CD4-positive, alpha-beta T cell treated with Interferon gamma for 1 hour (primary cell): ENCODE data around the gene LDHD.

Source experiments
- DNase-seq: peaks from one replicate; pipeline ENCODE4 v3.0.0-alpha.2; 2020

The LDHD gene

DNA sequence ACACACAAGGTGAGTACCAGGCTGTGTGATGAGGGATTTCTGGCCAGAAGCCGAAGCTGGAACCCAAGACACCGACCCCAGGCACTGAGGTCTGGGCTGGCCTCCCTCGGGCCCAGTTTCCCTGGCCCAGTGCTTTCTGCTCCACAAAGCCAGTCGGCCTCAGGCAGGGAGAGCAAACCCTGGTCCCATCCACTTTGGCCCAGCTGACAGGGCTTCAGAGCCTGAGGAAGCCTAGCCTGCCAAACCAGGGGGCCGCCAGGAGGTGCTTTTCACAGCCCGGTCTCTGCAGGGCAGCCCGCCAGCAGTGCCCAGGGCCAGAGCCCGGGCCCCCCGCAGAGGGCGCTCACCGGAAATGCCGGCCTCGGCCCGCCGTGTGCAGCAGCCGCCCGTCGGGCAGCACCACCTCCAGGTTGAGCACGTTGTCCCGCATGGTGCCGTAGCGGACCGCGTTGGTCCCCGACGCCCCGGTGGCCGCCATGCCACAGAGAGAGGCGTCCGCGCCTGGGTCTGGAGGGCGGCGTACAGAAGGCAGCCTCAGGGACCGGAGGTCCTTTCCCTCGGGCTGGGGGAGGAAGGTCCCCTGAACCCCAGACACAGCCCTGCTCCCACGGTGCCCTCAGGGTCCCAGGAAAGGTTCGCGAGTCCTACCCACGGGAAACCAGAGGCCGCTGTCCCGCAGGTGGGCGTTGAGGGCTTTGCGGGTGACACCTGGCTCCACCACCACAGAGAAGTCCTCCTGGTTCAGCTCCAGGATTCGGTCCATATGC is 2.2 kb downstream of the LDHD start:
- DNase-seq: no peak

- DNase-seq: no peak
Measured at GRCh38 chr16:75113541-75114121, 2.9 kb downstream of the LDHD start.

DNA sequence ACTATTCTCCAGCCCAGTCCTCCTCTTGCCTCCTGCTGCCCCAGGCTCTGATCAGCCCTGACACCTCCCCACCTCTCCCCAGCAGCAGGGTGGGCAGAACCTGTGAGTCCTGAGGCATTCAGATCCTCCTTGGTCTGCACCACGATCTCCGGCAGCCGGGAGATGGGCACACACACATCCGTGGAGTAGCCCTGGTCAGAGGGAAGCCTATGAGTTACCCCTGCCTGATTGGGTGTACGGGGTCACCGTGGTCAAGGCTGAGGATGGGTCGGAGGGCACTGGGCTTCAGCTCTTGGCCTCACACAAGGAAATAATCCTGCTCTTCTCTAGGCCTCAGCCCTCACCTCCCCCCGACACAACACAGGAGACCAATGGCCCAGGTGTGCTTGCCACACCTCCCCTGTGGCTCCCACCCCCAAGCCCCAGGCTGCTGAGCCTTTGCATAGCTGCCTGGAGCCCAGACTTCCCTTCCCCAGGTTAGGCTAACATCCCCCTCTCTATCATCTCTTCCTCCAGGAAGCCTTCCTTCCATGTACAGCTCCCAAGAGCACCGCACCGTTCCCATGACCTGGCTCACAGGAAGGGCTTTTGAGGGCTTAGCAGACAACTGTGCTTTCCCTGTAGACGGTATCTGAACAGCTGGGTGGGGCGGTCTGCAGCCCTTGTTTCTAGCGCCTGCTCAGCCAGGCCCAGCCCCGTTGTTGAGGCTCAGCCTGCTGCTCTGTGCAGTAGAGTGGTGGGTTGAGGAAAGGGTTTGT is 3.7 kb downstream of the LDHD start:
- DNase-seq: no peak

DNA sequence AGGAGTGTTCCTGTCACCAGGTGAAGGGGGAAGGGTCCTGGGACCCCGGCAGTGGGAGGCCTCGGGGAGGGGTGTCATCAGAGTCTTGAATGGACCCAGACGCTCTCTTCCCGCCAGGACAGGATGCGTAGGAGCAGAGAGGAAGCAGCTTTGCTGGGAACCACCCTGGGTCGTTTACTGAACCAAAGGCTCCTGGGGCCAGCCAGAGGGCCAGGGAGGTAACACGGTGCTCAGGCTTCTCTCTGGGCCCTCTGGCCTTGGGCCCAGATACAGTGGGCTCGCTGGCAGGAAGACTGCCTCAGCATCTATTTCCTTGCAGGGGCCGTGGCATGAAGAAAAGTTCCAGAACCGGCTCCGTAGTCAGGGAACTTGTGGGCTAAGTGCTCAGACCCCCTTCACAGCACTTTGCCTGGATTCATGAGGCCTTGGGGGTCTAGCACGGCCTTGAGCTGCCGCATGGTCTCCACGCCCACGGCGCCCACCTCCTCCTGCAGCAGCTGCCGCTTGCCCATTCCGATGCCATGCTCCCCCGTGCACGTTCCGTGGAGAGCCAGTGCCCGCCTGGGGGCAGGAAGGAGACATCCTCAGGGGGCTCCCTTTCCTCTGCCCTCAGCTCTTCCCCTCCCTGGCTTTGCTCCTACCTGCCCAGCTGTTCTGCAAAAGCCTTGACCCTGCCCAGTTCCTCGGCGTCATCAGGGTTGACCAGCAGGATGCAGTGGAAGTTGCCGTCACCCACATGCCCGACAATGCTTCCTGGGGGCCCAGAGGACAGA is 4.4 kb downstream of the LDHD start:
- no peak for DNase-seq

- DNase-seq: no peak
Measured at GRCh38 chr16:75111514-75111940, 5.1 kb downstream of the LDHD start.

GRCh38 chr16:75110637-75111513 is 5.7 kb downstream of the LDHD start:
- DNase-seq: peak; percentile 78

GRCh38 chr16:75109732-75110243 is 6.8 kb downstream of the LDHD start:
- no peak for DNase-seq

GRCh38 chr16:75108792-75109731 is 7.5 kb downstream of the LDHD start:
- DNase-seq: peak; percentile 58

DNA sequence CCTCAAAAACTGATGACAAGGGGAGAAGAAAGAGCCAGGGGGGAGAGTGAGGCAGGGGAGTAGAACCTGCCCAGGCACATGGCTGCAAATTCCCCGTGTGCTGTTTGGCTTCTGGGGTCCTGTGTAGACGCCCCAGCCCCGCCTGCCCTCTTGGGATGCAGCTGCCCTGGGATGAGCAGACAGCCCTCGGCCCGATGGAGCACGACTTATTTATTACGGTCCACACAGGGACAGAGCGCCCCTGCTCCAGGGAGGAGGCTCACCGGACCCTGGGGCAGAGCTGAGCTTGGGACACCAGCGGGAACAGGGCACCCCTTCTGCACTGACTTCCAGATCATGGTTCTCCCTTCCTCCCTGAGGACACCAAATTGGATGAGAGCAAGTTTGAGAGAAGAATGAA is 9.1 kb downstream of the LDHD start:
- no peak for DNase-seq

- no peak for DNase-seq
Measured at GRCh38 chr16:75106351-75107274, 10.0 kb downstream of the LDHD start.

DNA sequence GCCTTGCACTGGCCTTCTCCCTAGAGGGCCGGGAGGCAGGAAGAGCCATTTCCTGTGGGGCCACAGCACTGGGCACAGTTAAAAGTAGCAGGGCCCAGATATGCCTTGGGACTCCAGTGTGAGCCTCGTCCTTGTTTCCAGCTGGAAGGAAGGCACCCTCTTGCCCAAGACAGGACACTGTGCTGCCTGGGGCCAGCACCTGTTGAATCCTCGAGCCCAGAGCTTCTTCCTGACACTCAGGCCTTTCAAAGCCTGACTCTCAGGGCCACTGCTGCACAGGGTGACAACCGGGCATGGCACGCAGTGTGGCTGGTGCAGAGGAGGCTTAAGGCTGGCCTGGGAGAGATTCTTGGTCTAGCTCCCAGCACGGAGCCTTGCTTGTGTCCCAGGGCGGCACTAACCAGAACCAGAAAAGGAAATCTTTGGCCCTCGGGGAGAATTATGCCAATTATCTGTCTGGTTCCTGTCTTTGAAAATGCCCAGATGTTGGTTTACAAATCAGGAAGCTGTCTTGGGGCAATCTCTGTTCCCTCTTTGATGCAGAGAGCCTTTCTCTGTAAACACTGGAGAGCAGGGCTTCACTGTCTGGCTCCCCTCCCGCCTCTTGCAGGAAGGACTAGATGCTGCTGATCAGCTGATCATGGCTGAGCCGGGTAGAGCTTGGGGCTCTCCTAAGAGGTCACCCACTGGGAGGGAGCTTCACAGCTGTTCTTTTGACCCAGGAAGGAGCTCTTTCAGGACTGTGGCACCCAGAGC is 11.1 kb downstream of the LDHD start:
- peak; percentile 27 for DNase-seq

DNA sequence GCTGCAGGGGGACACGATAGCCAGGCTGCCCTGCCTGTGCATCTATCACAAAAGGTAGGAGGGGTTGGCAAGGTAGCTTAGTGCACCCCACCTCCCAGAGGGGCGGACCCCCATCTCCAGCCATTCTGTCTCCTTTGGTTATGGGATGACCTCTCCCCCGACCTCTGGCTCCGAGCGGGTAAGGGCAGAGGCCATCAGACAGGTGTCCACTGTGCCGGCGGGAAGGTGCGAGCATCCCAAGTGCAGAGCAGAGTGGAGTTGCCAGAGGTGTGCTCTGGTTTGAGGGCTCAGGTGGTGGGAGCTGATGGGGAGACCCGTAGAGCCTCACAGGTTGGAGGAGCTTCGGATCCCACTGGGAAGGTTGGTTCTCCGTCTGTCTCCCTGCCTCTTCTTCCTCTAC is 11.7 kb downstream of the LDHD start:
- DNase-seq: no peak

DNA sequence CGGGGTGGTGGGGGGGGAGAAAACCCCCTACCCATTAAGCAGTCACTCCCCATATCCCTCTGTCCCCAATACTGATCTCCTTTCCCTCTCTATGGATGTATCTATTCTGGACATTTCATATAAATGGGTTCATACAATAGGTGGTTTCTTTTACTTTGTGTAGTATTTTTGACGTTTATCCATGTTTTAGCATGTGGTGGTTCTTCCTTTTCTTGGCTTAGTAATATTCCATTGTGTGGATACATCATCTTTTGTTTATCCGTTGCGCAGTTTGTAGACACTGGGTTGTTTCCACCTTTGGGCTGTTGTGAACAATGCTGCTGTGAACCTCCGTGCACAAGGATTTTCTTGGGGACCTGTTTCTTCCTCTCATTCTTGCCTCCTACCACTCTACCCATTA is 12.6 kb downstream of the LDHD start:
- DNase-seq: no peak

GRCh38 chr16:75102595-75102994 is 14.0 kb downstream of the LDHD start:
- DNase-seq: no peak

DNA sequence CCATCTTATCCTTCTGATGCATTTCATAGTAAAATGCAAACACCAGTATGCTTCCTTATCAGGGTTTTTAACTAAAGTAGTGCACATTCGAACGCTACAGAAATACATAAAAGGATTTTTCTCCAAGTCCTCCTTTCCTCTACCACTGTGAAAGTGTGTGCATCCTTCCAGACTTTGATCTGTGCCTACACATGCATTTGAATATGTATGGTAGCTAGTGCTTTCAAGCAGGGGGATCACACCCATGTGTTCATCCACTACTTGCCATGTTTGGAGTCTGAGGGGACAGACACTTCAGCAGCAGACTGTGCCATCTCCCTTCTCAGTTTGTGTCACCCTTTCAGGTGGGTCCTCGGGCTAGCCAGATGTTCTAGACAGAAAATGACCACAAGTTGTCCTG is 14.9 kb downstream of the LDHD start:
- no peak for DNase-seq

DNA sequence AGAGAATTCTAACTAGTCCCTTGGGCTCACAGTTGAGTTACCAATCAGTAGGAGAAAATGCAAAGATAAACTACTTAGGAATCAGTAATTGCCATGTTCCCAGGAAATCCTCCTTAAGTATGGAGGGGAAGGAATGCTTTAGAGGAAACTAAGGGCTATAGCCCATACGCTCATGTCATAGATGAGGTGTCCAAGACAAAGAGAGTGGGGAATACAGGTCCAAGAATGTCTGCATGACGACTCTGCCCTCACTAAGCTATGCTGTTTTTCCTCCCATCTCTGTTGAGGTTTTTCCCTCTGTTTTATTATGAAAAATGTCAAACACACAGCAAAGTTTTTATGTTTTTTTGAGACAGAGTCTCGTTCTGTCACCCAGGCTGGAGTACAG is 16.0 kb downstream of the LDHD start:
- DNase-seq: no peak

DNA sequence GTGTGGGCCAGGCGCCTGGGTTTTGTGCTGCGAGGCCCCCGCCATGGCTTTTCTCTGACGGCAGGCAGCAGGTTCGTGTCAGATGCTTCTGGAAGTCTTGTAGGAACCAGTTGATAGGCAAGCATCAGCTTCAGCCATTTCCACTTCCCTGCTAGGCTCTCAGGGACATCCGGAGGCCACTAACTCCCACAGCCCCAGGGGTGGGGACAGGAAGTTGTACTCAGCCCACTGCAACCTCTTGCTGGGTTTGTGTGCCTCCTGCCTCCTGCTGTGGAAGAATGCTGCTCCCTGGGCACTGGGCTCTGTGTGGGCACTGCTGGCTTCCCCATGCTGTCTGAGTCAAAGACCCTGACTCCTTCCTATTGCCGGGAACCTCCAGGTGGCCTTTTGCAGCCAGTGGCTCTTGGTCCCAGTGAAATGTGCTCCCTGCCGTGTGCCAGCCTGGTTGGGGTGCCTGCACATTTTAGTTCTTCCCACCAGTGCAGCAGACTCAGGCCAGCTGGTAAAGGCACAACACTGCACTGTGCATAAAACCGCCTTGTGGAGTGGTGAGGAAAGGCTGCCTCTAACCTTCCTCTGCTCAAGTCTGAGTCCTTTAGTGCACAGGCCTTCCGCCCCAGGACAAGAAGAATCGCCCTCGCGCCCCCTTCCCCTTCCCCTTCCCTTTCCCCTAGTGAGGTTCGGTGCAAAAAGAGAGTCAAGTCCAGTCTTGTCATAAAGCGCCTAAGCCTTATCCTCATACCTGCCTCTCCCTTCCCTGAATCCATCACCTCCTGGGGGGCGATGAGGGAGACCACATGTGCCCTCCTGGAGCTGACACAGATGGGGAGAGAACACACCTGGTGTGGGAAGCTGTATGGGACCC is 16.6 kb downstream of the LDHD start:
- peak; percentile 35 for DNase-seq
